Measurements from ENCODE around the gene PRKCA. TPM values are rescaled to one million over a fixed set of nuclear protein-coding genes. Genes with fewer than 3 reads are reported as not detected.

PRKCA gene
- total RNA-seq, 2 donors from 2014 or later: 6.5 to 6.6 TPM

DNA sequence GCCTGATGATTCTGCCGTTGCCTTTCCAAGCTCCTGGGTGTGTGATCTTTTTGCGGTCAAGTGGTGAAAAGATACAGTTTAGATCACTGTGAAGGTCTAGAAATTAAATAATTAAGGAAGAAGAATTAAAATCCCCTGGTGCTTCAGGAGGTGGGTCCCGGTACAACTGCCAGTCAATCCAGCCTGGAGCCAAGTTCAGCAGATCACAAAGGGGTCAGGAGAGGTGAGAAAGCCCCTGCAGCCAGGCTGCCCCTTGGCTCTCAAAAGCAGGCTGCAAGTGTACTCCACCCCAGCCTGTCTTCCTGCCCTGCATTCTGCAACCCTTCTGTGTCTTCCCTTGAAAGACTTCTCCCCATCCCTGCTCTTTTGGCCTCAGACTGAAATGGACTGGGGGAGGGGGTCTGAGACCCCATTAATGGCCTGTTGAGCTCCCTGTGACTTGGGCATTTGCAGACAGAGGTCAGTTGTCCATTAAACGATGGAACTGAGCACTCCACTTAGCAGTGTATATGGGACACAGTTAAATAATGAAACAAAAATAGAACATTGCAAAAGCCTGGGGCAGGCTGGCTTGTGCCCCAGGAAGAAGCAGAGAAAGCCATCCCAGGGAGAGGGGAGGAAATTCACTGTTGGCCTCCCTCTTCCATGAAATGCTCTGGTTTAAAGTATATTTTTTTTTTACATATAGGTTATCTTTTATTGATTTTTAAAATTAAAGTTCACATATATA lies 547.6 kb downstream of the PRKCA start:
- no peak for DNase-seq

DNA sequence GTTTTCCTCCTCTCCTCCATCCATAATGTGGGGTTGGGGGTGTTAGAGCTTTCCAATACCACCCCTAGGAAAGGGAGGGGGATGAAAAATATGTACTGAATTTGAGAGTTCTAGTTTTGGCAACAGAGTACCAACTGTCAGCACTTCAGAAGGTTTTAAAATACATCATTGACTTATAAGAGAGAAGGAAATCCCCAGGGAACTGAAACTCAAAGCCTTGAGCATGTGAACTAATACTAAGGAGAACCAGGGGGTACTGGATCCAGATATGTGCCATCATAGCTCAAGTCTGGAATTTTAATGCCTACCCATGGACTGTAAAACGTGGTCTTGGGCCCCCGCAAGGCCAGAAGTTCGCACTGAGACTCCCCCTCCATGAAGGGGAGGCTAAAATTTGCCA lies 548.3 kb downstream of the PRKCA start:
- 72 to 78% methylated on average over 3 of the region's 3 CpGs for WGBS, 2 donors
- Histone ChIP-seq H3K4me1 (no peaks in the 10 kb centered on the region), H3K36me3 (replicated peaks in 1 of 2; ENCODE audit: insufficient read depth in 1 of 2, low read depth in 2 of 2) (no peaks in the 10 kb centered on the region), H3K9me3 (no peaks in the 10 kb centered on the region), H3K4me3 (no peak overlapping the region), H3K27ac (no peak overlapping the region), H3K27me3 (no peaks in the 10 kb centered on the region)
- DNase-seq (no peak), ATAC-seq (no peak)
- intact Hi-C loops (cut with DNase I): no loop called here
- TF ChIP-seq, protein P1, sequence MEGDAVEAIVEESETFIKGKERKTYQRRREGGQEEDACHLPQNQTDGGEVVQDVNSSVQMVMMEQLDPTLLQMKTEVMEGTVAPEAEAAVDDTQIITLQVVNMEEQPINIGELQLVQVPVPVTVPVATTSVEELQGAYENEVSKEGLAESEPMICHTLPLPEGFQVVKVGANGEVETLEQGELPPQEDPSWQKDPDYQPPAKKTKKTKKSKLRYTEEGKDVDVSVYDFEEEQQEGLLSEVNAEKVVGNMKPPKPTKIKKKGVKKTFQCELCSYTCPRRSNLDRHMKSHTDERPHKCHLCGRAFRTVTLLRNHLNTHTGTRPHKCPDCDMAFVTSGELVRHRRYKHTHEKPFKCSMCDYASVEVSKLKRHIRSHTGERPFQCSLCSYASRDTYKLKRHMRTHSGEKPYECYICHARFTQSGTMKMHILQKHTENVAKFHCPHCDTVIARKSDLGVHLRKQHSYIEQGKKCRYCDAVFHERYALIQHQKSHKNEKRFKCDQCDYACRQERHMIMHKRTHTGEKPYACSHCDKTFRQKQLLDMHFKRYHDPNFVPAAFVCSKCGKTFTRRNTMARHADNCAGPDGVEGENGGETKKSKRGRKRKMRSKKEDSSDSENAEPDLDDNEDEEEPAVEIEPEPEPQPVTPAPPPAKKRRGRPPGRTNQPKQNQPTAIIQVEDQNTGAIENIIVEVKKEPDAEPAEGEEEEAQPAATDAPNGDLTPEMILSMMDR (IDR thresholded peaks at IDR 0.05): no peak
- TF ChIP-seq POLR2A (IDR thresholded peaks at IDR 0.05): no peak

More for the DNA sequence above, 547.6 kb downstream of the PRKCA start:
- 64 to 79% methylated on average over 4 of the region's 4 CpGs for WGBS, 2 donors
- Histone ChIP-seq H3K4me3 (no peak overlapping the region), H3K36me3 (replicated peaks in 1 of 2; ENCODE audit: insufficient read depth in 1 of 2, low read depth in 2 of 2) (no peaks in the 10 kb centered on the region), H3K9me3 (no peaks in the 10 kb centered on the region), H3K4me1 (no peaks in the 10 kb centered on the region), H3K27ac (no peak overlapping the region), H3K27me3 (no peaks in the 10 kb centered on the region)
- intact Hi-C loops (cut with DNase I): loop anchor here (10.0 kb wide), 1 partner anchor 55 kb away; no protein-coding TSS in a partner anchor
- no peak for ATAC-seq
- TF ChIP-seq, protein P1 (IDR thresholded peaks at IDR 0.05): no peak
- no peak for TF ChIP-seq POLR2A (IDR thresholded peaks at IDR 0.05)

GRCh38 chr17:66855204-66855603 lies 552.8 kb downstream of the PRKCA start:
- H3K4me1 ChIP-seq: no peaks in the 10 kb centered on the region
- 71 to 79% methylated on average over 9 to 10 of the region's 10 CpGs for WGBS, 2 donors
- no peaks in the 10 kb centered on the region for H3K9me3 ChIP-seq
- DNase-seq (no peak), ATAC-seq (no peak)
- no peaks in the 10 kb centered on the region for H3K36me3 ChIP-seq (replicated peaks in 1 of 2; ENCODE audit: insufficient read depth in 1 of 2, low read depth in 2 of 2)
- TF ChIP-seq, protein P1 (IDR thresholded peaks at IDR 0.05): no peak
- no peak for TF ChIP-seq POLR2A (IDR thresholded peaks at IDR 0.05)
- intact Hi-C loops (cut with DNase I): no loop called here
- H3K4me3 ChIP-seq: no peak overlapping the region
- no peak overlapping the region for H3K27ac ChIP-seq
- no peaks in the 10 kb centered on the region for H3K27me3 ChIP-seq

- ATAC-seq (no peak), DNase-seq (no peak)
- no peaks in the 10 kb centered on the region for H3K36me3 ChIP-seq (replicated peaks in 1 of 2; ENCODE audit: insufficient read depth in 1 of 2, low read depth in 2 of 2)
- H3K27me3 ChIP-seq: no peaks in the 10 kb centered on the region
- H3K4me1 ChIP-seq: no peaks in the 10 kb centered on the region
- 81 to 82% methylated on average over 7 to 12 of the region's 12 CpGs for WGBS, 2 donors
- H3K4me3 ChIP-seq: no peak overlapping the region
- H3K27ac ChIP-seq: no peak overlapping the region
- TF ChIP-seq, protein P1 (IDR thresholded peaks at IDR 0.05): no peak
- no peak for TF ChIP-seq POLR2A (IDR thresholded peaks at IDR 0.05)
- intact Hi-C loops (cut with DNase I): no loop called here
- no peaks in the 10 kb centered on the region for H3K9me3 ChIP-seq
Observed at GRCh38 chr17:66858226-66859083, 556.0 kb downstream of the PRKCA start.
